22Rv1 (cell line): ENCODE data around the gene ARL17B.

Experiments
- ZFX ChIP-seq: fragments of 450-650 bp; IDR thresholded peaks from 2 replicates; pipeline ENCODE4 v1.6.1; 2017; ENCODE audit warnings: antibody characterized with exemption, borderline replicate concordance
- TF ChIP-seq, protein P1 (sequence below): fragments of 450-650 bp; IDR thresholded peaks from 2 replicates; pipeline ENCODE4 v1.5.1; 2017; ENCODE audit warnings: mild to moderate bottlenecking

DNA sequence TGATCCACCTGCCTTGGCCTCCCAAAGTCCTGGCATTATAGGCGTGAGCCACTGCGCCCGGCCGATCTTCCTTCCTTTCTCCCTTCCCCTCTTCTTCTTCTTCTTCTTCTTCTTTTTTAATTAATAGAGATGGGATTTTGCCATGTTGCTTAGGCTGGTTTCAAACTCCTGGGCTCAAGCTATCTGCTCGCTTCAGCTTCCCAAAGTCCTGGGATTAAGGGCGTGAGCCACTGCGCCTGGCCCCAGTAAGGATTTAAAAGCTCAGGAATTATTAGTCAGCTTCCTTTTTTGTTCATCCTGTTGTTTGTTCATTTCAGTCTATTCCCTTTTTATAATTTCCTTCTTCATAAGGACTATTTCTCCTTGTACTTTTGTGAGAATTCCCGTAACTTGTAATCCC is 99.3 kb downstream of the ARL17B start:
- TF ChIP-seq, protein P1, sequence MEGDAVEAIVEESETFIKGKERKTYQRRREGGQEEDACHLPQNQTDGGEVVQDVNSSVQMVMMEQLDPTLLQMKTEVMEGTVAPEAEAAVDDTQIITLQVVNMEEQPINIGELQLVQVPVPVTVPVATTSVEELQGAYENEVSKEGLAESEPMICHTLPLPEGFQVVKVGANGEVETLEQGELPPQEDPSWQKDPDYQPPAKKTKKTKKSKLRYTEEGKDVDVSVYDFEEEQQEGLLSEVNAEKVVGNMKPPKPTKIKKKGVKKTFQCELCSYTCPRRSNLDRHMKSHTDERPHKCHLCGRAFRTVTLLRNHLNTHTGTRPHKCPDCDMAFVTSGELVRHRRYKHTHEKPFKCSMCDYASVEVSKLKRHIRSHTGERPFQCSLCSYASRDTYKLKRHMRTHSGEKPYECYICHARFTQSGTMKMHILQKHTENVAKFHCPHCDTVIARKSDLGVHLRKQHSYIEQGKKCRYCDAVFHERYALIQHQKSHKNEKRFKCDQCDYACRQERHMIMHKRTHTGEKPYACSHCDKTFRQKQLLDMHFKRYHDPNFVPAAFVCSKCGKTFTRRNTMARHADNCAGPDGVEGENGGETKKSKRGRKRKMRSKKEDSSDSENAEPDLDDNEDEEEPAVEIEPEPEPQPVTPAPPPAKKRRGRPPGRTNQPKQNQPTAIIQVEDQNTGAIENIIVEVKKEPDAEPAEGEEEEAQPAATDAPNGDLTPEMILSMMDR: no peak
- no peak for TF ChIP-seq ZFX
